H9 (cell line): ENCODE data around the gene RGS6. TPM values are rescaled to one million over a fixed set of nuclear protein-coding genes. Genes with fewer than 3 reads are reported as not detected.
A peak's percentile ranks its signal among the peaks of the same experiment; 100 is the strongest.

Experiments used
- DNase-seq: peaks from one replicate; pipeline ENCODE4 v3.0.0-alpha.2; 2017
- H2AFZ ChIP-seq: one replicate; pipeline ENCODE4 v1.6.1; 2013; ENCODE audit warnings: mild to moderate bottlenecking, low read length, control low read depth, moderate library complexity
- H2AK5ac ChIP-seq: 2 replicates; pipeline ENCODE4 v1.6.1; 2013; ENCODE audit warnings: low read length, control low read depth, mixed read lengths; ENCODE audit not compliant: insufficient read length
- H2BK120ac ChIP-seq: one replicate; pipeline ENCODE4 v1.6.1; 2013; ENCODE audit warnings: low read depth, mild to moderate bottlenecking, low read length, control low read depth, inconsistent platforms; ENCODE audit not compliant: poor library complexity, severe bottlenecking
- H2BK12ac ChIP-seq: 2 replicates; pipeline ENCODE4 v1.6.1; 2013; ENCODE audit warnings: low read length, control low read depth, mixed read lengths, low read depth; ENCODE audit not compliant: insufficient read length
- H2BK15ac ChIP-seq: 2 replicates; pipeline ENCODE4 v1.6.1; 2013; ENCODE audit warnings: low read depth, low read length, control low read depth
- H2BK20ac ChIP-seq: one replicate; pipeline ENCODE4 v1.6.1; 2013; ENCODE audit warnings: low read depth, mild to moderate bottlenecking, low read length, control low read depth, inconsistent platforms; ENCODE audit not compliant: poor library complexity, severe bottlenecking
- H2BK5ac ChIP-seq: 2 replicates; pipeline ENCODE4 v1.6.1; 2013; ENCODE audit warnings: low read length, control low read depth, mixed read lengths; ENCODE audit not compliant: insufficient read length
- H3K14ac ChIP-seq: 2 replicates; pipeline ENCODE4 v1.6.1; 2013; ENCODE audit warnings: low read length, control low read depth; ENCODE audit not compliant: insufficient read depth
- H3K18ac ChIP-seq: 2 replicates; pipeline ENCODE4 v1.6.1; 2013; ENCODE audit warnings: low read depth, mild to moderate bottlenecking, mixed read lengths, low read length, control low read depth; ENCODE audit not compliant: insufficient read length
- H3K23ac ChIP-seq: 2 replicates; pipeline ENCODE4 v1.6.1; 2013; ENCODE audit warnings: low read length, control low read depth, mixed read lengths, low read depth; ENCODE audit not compliant: insufficient read length
- H3K23me2 ChIP-seq: 2 replicates; pipeline ENCODE4 v1.6.1; 2013; ENCODE audit warnings: low read depth, mild to moderate bottlenecking, mixed read lengths, low read length, control low read depth; ENCODE audit not compliant: insufficient read length, poor library complexity, severe bottlenecking
- H3K27ac ChIP-seq: 2 replicates; pipeline ENCODE4 v1.5.1; 2013; ENCODE audit warnings: low read length, control low read depth, mixed read lengths, low read depth; ENCODE audit not compliant: insufficient read length
- H3K27me3 ChIP-seq: 2 replicates; pipeline ENCODE4 v1.6.1; 2013; ENCODE audit warnings: low read length, control low read depth, inconsistent platforms; ENCODE audit not compliant: insufficient read depth
- H3K4ac ChIP-seq: 2 replicates; pipeline ENCODE4 v1.6.1; 2013; ENCODE audit warnings: low read depth, mild to moderate bottlenecking, control low read depth, inconsistent platforms, low read length, moderate library complexity
- H3K4me1 ChIP-seq: 2 replicates; pipeline ENCODE4 v1.6.1; 2013; ENCODE audit warnings: low read length, control low read depth, inconsistent platforms; ENCODE audit not compliant: insufficient read depth
- H3K4me2 ChIP-seq: 2 replicates; pipeline ENCODE4 v1.6.1; 2013; ENCODE audit warnings: low read length, control low read depth, mixed read lengths; ENCODE audit not compliant: insufficient read length, insufficient read depth
- H3K56ac ChIP-seq: 2 replicates; pipeline ENCODE4 v1.6.1; 2013; ENCODE audit warnings: low read depth, mild to moderate bottlenecking, mixed read lengths, low read length, control low read depth; ENCODE audit not compliant: insufficient read length
- H3K79me1 ChIP-seq: 2 replicates; pipeline ENCODE4 v1.6.1; 2013; ENCODE audit warnings: low read depth, mild to moderate bottlenecking, moderate library complexity, low read length, control low read depth, inconsistent platforms; ENCODE audit not compliant: insufficient read depth, poor library complexity, severe bottlenecking
- H3K79me2 ChIP-seq: 2 replicates; pipeline ENCODE4 v1.6.1; 2013; ENCODE audit warnings: low read length, control low read depth, inconsistent platforms; ENCODE audit not compliant: insufficient read depth
- H3K9ac ChIP-seq: 2 replicates; pipeline ENCODE4 v1.6.1; 2013; ENCODE audit warnings: low read length, control low read depth, mixed read lengths; ENCODE audit not compliant: insufficient read length; ENCODE audit errors: extremely low read depth
- H3K9me3 ChIP-seq: one replicate; pipeline ENCODE4 v1.6.1; 2013; ENCODE audit warnings: low read depth, low read length, inconsistent platforms; ENCODE audit not compliant: control insufficient read depth
- H3T11ph ChIP-seq: one replicate; pipeline ENCODE4 v1.6.1; 2013; ENCODE audit warnings: mild to moderate bottlenecking, low read length, control low read depth, inconsistent platforms
- H4K20me1 ChIP-seq: one replicate; pipeline ENCODE4 v1.6.1; 2013; ENCODE audit not compliant: control insufficient read depth, insufficient read length, insufficient read depth
- H4K5ac ChIP-seq: 2 replicates; pipeline ENCODE4 v1.6.1; 2013; ENCODE audit warnings: low read depth, mild to moderate bottlenecking, mixed read lengths, low read length, control low read depth; ENCODE audit not compliant: insufficient read length
- H4K8ac ChIP-seq: replicated peaks from 2 replicates; pipeline ENCODE4 v1.6.1; 2013; ENCODE audit warnings: low read length, control low read depth, mixed read lengths, low read depth; ENCODE audit not compliant: insufficient read length
- H4K91ac ChIP-seq: 2 replicates; pipeline ENCODE4 v1.6.1; 2013; ENCODE audit warnings: low read depth, mild to moderate bottlenecking, moderate library complexity, mixed read lengths, low read length, control low read depth; ENCODE audit not compliant: insufficient read length
- H3K27ac Mint-ChIP-seq, 3 experiments: 2 replicates in 2 of 3; 3 replicates in 1 of 3; pipeline ENCODE4 v1.8.0; 2020 to 2021; ENCODE audit warnings: mixed read lengths in 3 of 3, mild to moderate bottlenecking in 1 of 3, moderate library complexity in 1 of 3
- H3K27me3 Mint-ChIP-seq: 2 replicates; pipeline ENCODE4 v1.8.0; 2021; ENCODE audit warnings: low read depth, mild to moderate bottlenecking, moderate library complexity, mixed read lengths
- H3K36me3 Mint-ChIP-seq, 3 experiments: 2 replicates in 2 of 3; 3 replicates in 1 of 3; pipeline ENCODE4 v1.8.0; 2020 to 2021; ENCODE audit warnings: low read depth in 3 of 3, mixed read lengths in 3 of 3; ENCODE audit not compliant: insufficient read depth in 1 of 3
- H3K4me1 Mint-ChIP-seq, 2 experiments: 2 replicates each; pipeline ENCODE4 v1.8.0; 2020; ENCODE audit warnings: mixed read lengths in 2 of 2
- H3K4me3 Mint-ChIP-seq, 2 experiments: 2 replicates in 1 of 2; 3 replicates in 1 of 2; pipeline ENCODE4 v1.8.0; 2020 to 2021; ENCODE audit warnings: mild to moderate bottlenecking in 2 of 2, mixed read lengths in 2 of 2, moderate library complexity in 1 of 2
- H3K9me3 Mint-ChIP-seq, 2 experiments: 2 replicates in 1 of 2; 3 replicates in 1 of 2; pipeline ENCODE4 v1.8.0; 2020; ENCODE audit warnings: mild to moderate bottlenecking in 2 of 2, mixed read lengths in 2 of 2, moderate library complexity in 1 of 2
- WGBS: extraction: QIAGEN DNeasy Blood & Tissue Kit; methylation state at CpG from one replicate; pipeline ENCODE4 v1.1.7; 2013; ENCODE audit warnings: missing lambda C conversion rate, low lambda C conversion rate, mixed read lengths; ENCODE audit not compliant: insufficient read length; ENCODE audit errors: extremely low coverage; 5-methylcytosine and 5-hydroxymethylcytosine counted together
- total RNA-seq: library from RNA; stranded (reverse); gene quantifications from 2 replicates; pipeline ENCODE4 v1.2.1, GENCODE V29; 2021
- TF ChIP-seq, protein P1 (sequence below): fragments of 200-600 bp; sonication (generic); conservative IDR thresholded peaks from 3 replicates; pipeline ENCODE4 v1.8.0; 2021; ENCODE audit warnings: antibody characterized with exemption, mild to moderate bottlenecking

Gene RGS6
- total RNA-seq, 1 experiment from 2014 or later = 3.0 TPM

DNA sequence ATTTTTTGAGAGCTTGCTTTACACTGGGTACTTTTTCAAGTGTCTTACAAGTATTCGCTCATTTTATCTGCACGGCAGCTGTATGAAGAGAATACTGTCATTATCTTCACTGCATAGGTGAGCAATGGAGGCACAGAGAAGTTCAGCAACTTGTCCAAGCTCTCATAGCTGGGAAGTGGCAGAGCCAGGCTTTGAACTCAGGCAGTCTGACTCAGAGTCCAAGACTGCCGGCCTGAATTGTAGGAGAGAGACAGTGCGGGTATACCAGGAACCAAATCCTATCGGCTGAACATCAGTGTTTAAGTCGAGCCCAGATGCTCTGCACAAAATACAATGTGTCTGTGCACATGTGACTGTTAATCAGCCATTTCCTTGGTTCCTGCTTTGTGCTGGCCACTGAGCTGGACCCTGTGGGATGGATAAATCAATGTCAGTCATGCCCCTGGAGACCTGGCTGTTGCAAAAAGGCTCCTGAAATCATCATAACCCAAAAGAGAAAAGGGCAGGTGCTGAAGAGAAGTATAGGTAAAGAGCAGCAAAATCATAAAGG is 487.1 kb downstream of the RGS6 start:
- no peak overlapping the region for H2BK12ac ChIP-seq
- DNase-seq = no peak
- peaks cover 2% of the 10 kb centered on the region; the same call in 1 of the 2 replicates for H3K27me3 Mint-ChIP-seq
- no peak overlapping the region for H2BK5ac ChIP-seq
- no peaks in the 10 kb centered on the region for H3K79me1 ChIP-seq
- H3K4me3 Mint-ChIP-seq = no peak overlapping the region; a peak in 1 of 5 replicates
- H3K27ac ChIP-seq = no peak overlapping the region
- peaks cover 3% of the 10 kb centered on the region; the same call in 1 of the 2 replicates for H3K4me1 ChIP-seq
- peak overlapping the region in 1 of 3 experiments; percentile 77; a peak in 1 of 7 replicates for H3K27ac Mint-ChIP-seq
- no peak overlapping the region for H4K5ac ChIP-seq
- no CpG with 5 or more reads among the region's 6 CpGs for WGBS
- H3T11ph ChIP-seq = no peak overlapping the region
- H3K14ac ChIP-seq = no peak overlapping the region
- no peak overlapping the region for H4K8ac ChIP-seq
- H3K9me3 Mint-ChIP-seq = peaks cover 35 to 39% of the 10 kb centered on the region in 2 experiments
- TF ChIP-seq, protein P1, sequence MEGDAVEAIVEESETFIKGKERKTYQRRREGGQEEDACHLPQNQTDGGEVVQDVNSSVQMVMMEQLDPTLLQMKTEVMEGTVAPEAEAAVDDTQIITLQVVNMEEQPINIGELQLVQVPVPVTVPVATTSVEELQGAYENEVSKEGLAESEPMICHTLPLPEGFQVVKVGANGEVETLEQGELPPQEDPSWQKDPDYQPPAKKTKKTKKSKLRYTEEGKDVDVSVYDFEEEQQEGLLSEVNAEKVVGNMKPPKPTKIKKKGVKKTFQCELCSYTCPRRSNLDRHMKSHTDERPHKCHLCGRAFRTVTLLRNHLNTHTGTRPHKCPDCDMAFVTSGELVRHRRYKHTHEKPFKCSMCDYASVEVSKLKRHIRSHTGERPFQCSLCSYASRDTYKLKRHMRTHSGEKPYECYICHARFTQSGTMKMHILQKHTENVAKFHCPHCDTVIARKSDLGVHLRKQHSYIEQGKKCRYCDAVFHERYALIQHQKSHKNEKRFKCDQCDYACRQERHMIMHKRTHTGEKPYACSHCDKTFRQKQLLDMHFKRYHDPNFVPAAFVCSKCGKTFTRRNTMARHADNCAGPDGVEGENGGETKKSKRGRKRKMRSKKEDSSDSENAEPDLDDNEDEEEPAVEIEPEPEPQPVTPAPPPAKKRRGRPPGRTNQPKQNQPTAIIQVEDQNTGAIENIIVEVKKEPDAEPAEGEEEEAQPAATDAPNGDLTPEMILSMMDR = no peak
- H3K18ac ChIP-seq = no peak overlapping the region
- no peak overlapping the region for H3K56ac ChIP-seq
- no peak overlapping the region for H4K91ac ChIP-seq
- no peak overlapping the region for H3K23ac ChIP-seq
- H3K23me2 ChIP-seq = no peaks in the 10 kb centered on the region
- H3K9me3 ChIP-seq = no peaks in the 10 kb centered on the region
- no peak overlapping the region for H2BK120ac ChIP-seq
- H2AFZ ChIP-seq = no peak overlapping the region
- H3K4me2 ChIP-seq = no peak overlapping the region
- no peaks in the 10 kb centered on the region for H4K20me1 ChIP-seq
- no peaks in the 10 kb centered on the region for H3K27me3 ChIP-seq
- H2BK15ac ChIP-seq = no peak overlapping the region
- H3K9ac ChIP-seq = no peak overlapping the region
- H3K79me2 ChIP-seq = no peaks in the 10 kb centered on the region
- H3K36me3 Mint-ChIP-seq = peaks cover 10 to 34% (median 18%) of the 10 kb centered on the region in 3 experiments
- H3K4me1 Mint-ChIP-seq = peaks cover 12 to 17% of the 10 kb centered on the region in 2 experiments
- H3K4ac ChIP-seq = no peak overlapping the region
- H2BK20ac ChIP-seq = no peak overlapping the region
- H2AK5ac ChIP-seq = no peak overlapping the region
